HCT116 (cell line): ENCODE measurements around the gene FMR1. TPM values are rescaled to one million over a fixed set of nuclear protein-coding genes. Genes with fewer than 3 reads are reported as not detected.

Experiments used
- ATAC-seq: fragments of 200-7000 bp; cut with Tn5 transposase; 2 replicates; pipeline ENCODE4 v1.9.1; 2020; ENCODE audit warnings: mild to moderate bottlenecking, moderate library complexity
- BruUV-seq: library from RNA; stranded (reverse); fragments of 400-500 nt; replicated peaks from 2 replicates; lab custom pipeline; 2021; lab: Mats Ljungman, UMichigan
- CTCF ChIA-PET: fragments of 300-600 bp; sonication (Branson Sonifier 250); formaldehyde crosslinking; loops from one replicate; lab custom pipeline; 2021; ENCODE audit warnings: antibody characterized with exemption; lab: Charles Lee
- POLR2A ChIA-PET: fragments of 300-600, 350-600 bp; sonication (Branson Sonifier 250); formaldehyde crosslinking; loops from one replicate; lab custom pipeline; 2021; ENCODE audit warnings: antibody characterized with exemption; lab: Charles Lee
- RAD21 ChIA-PET, 2 experiments: fragments of 300-600 bp; sonication (Branson Sonifier 250); formaldehyde crosslinking; loops; one replicate each; lab custom pipeline; 2023; ENCODE audit warnings: low total read pairs in 2 of 2; ENCODE audit not compliant: uncharacterized antibody in 2 of 2, unreplicated experiment in 2 of 2, low non-redundant PET in 1 of 2; lab: Charles Lee
- DNase-seq: peaks from one replicate; pipeline ENCODE4 v3.0.0-alpha.2; 2010; ENCODE audit warnings: low read depth, low spot score
- H2AFZ ChIP-seq: fragments of 200-600 bp; shearing (Covaris generic), sonication (generic); 2 replicates; pipeline ENCODE4 v1.6.1; 2017; ENCODE audit warnings: low read depth, mixed run types, mixed read lengths, antibody characterized with exemption, low read length; ENCODE audit not compliant: poor library complexity, severe bottlenecking
- H3K27ac ChIP-seq: 2 replicates; pipeline ENCODE4 v1.5.1; 2012; ENCODE audit warnings: low read depth, low read length
- H3K27me3 ChIP-seq: fragments of 200-600 bp; sonication (generic); 2 replicates; pipeline ENCODE4 v1.6.1; 2016; ENCODE audit warnings: mixed run types, low read length, mixed read lengths; ENCODE audit not compliant: insufficient read depth
- H3K36me3 ChIP-seq, 2 experiments: fragments of 200-500 bp in 1 of 2; fragments of 200-600 bp in 1 of 2; sonication (Bioruptor generic) in 1 of 2; sonication (generic) in 1 of 2; 2 replicates each; pipeline versions ENCODE4 v1.5.1 to v1.6.1; 2014 to 2016; ENCODE audit warnings: low read length in 2 of 2, inconsistent platforms in 1 of 2, mixed read lengths in 1 of 2, mixed run types in 1 of 2; ENCODE audit not compliant: insufficient read depth in 2 of 2, control insufficient read depth in 1 of 2
- H3K4me1 ChIP-seq, 2 experiments: fragments of 200-600 bp in 1 of 2; sonication (generic) in 1 of 2; 2 replicates each; pipeline versions ENCODE4 v1.5.1 to v1.6.1; 2012 to 2017; ENCODE audit warnings: low read length in 2 of 2, inconsistent platforms in 1 of 2, mild to moderate bottlenecking in 1 of 2, mixed read lengths in 1 of 2, mixed run types in 1 of 2, moderate library complexity in 1 of 2; ENCODE audit not compliant: insufficient read depth in 2 of 2, control insufficient read depth in 1 of 2
- H3K4me2 ChIP-seq: fragments of 200-600 bp; sonication (generic); 2 replicates; pipeline ENCODE4 v1.6.1; 2017; ENCODE audit warnings: mixed run types, low read length, mixed read lengths
- H3K4me3 ChIP-seq, 2 experiments: fragments of 200-600 bp in 1 of 2; sonication (generic) in 1 of 2; replicated peaks in 1 of 2; 2 replicates each; pipeline ENCODE4 v1.5.1; 2011 to 2016; ENCODE audit warnings: low read length in 2 of 2, control low read depth in 1 of 2, low read depth in 1 of 2, mild to moderate bottlenecking in 1 of 2, mixed read lengths in 1 of 2, mixed run types in 1 of 2
- H3K79me2 ChIP-seq: fragments of 200-600 bp; sonication (generic); 2 replicates; pipeline ENCODE4 v1.6.1; 2017; ENCODE audit warnings: mild to moderate bottlenecking, mixed run types, low read length, moderate library complexity, mixed read lengths; ENCODE audit not compliant: insufficient read depth
- H3K9ac ChIP-seq: fragments of 200-600 bp; sonication (generic); 2 replicates; pipeline ENCODE4 v1.6.1; 2016; ENCODE audit warnings: low read length, mixed read lengths
- H3K9me2 ChIP-seq: fragments of 200-600 bp; sonication (generic), shearing (Covaris generic); 2 replicates; pipeline ENCODE4 v1.6.1; 2017; ENCODE audit warnings: mixed run types, mild to moderate bottlenecking, moderate library complexity; ENCODE audit not compliant: insufficient read depth
- H3K9me3 ChIP-seq, 2 experiments: fragments of 200-500 bp in 1 of 2; fragments of 200-600 bp in 1 of 2; sonication (Bioruptor generic) in 1 of 2; sonication (generic) in 1 of 2; 2 replicates each; pipeline ENCODE4 v1.6.1; 2014 to 2017; ENCODE audit warnings: low read length in 2 of 2, mixed read lengths in 2 of 2, inconsistent platforms in 1 of 2, low read depth in 1 of 2, mild to moderate bottlenecking in 1 of 2, mixed run types in 1 of 2, moderate library complexity in 1 of 2; ENCODE audit not compliant: control insufficient read depth in 1 of 2, insufficient read depth in 1 of 2
- H4K20me1 ChIP-seq: fragments of 200-600 bp; sonication (generic), shearing (Covaris generic); 2 replicates; pipeline ENCODE4 v1.6.1; 2017; ENCODE audit warnings: mixed run types, mild to moderate bottlenecking, moderate library complexity; ENCODE audit not compliant: insufficient read depth
- CBX3 ChIP-seq: IDR thresholded peaks from 2 replicates; pipeline ENCODE4 v1.6.1; 2012; ENCODE audit warnings: low read depth
- ELF1 ChIP-seq: IDR thresholded peaks from 2 replicates; pipeline ENCODE4 v1.6.1; 2012; ENCODE audit warnings: low read depth, borderline replicate concordance
- FOSL1 ChIP-seq: IDR thresholded peaks from 2 replicates; pipeline ENCODE4 v1.6.1; 2012; ENCODE audit warnings: low read depth
- JUND ChIP-seq: IDR thresholded peaks from 2 replicates; pipeline ENCODE4 v1.6.1; 2012
- POLR2A ChIP-seq: IDR thresholded peaks from 2 replicates; pipeline ENCODE4 v1.7.0; 2011; ENCODE audit warnings: borderline replicate concordance; ENCODE audit not compliant: insufficient read depth, insufficient read length; ENCODE audit errors: extremely low read depth
- POLR2AphosphoS5 ChIP-seq: IDR thresholded peaks from 2 replicates; pipeline ENCODE4 v1.6.1; 2011; ENCODE audit warnings: mild to moderate bottlenecking, low read depth, low read length, moderate library complexity
- RAD21 ChIP-seq: IDR thresholded peaks from 2 replicates; pipeline ENCODE4 v1.6.1; 2012; ENCODE audit warnings: low read depth, mild to moderate bottlenecking
- SIN3A ChIP-seq: IDR thresholded peaks from 2 replicates; pipeline ENCODE4 v1.6.1; 2012; ENCODE audit warnings: low read depth
- SP1 ChIP-seq: IDR thresholded peaks from 2 replicates; pipeline ENCODE4 v1.6.1; 2012; ENCODE audit warnings: low read depth
- SRF ChIP-seq: IDR thresholded peaks from 2 replicates; pipeline ENCODE4 v1.6.1; 2012; ENCODE audit warnings: low read depth
- ZNF274 ChIP-seq: fragments of 200-500 bp; sonication (Bioruptor generic); IDR thresholded peaks from 2 replicates; pipeline ENCODE4 v1.6.1; 2014; ENCODE audit warnings: mild to moderate bottlenecking, low read depth, low read length, inconsistent platforms
- intact Hi-C: fragments of 100-400 bp; cut with micrococcal nuclease; formaldehyde crosslinking; loops from 2 replicates; pipeline ENCODE4 v1.10.0; 2022
- total RNA-seq: library from RNA; stranded (reverse); gene quantifications from one replicate; pipeline ENCODE4 v1.2.1, GENCODE V29; 2021; ENCODE audit not compliant: unreplicated experiment
- TF ChIP-seq, protein P1 (sequence below): IDR thresholded peaks from 2 replicates; pipeline ENCODE4 v1.6.1; 2012
- TF ChIP-seq, protein P2 (sequence below), 3 experiments: fragments of 200-600 bp in 1 of 3; sonication (generic) in 1 of 3; IDR thresholded peaks in 2 of 3; conservative IDR thresholded peaks in 1 of 3; 2 replicates each; pipeline ENCODE4 v1.5.1; 2012 to 2017; ENCODE audit warnings: low read depth in 2 of 3, low read length in 2 of 3, antibody characterized with exemption in 1 of 3, borderline replicate concordance in 1 of 3, control low read depth in 1 of 3, mild to moderate bottlenecking in 1 of 3, mixed read lengths in 1 of 3, mixed run types in 1 of 3, moderate library complexity in 1 of 3; ENCODE audit not compliant: insufficient read depth in 1 of 3
- TF ChIP-seq, protein P3 (sequence below): IDR thresholded peaks from 2 replicates; pipeline ENCODE4 v1.6.1; 2011; ENCODE audit warnings: mild to moderate bottlenecking, low read length, moderate library complexity; ENCODE audit not compliant: insufficient replicate concordance; ENCODE audit errors: extremely low read depth

FMR1 gene
- total RNA-seq, 1 experiment from 2014 or later: 31.1 TPM

DNA sequence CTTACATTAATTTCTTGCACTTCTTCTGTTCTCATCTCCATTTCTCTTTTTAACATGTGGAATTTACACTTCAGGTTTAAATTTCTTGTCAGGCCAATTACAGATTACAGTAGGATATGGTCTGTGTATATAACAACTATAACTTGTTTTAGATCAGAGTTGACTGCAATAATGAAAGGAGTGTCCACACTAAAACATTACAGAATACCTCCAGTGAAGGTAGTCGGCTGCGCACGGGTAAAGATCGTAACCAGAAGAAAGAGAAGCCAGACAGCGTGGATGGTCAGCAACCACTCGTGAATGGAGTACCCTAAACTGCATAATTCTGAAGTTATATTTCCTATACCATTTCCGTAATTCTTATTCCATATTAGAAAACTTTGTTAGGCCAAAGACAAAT is 36.8 kb downstream of the FMR1 start:
- ChIA-PET CTCF (no interaction called here), RAD21 (no interaction called here), POLR2A (no interaction called here)
- no peak overlapping the region for H3K4me3 ChIP-seq
- no peaks in the 10 kb centered on the region for H3K79me2 ChIP-seq
- TF ChIP-seq JUND (no peak), POLR2AphosphoS5 (no peak), ZNF274 (no peak), FOSL1 (no peak), CBX3 (no peak), SIN3A (no peak)
- TF ChIP-seq, protein P1, sequence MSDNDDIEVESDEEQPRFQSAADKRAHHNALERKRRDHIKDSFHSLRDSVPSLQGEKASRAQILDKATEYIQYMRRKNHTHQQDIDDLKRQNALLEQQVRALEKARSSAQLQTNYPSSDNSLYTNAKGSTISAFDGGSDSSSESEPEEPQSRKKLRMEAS: no peak
- TF ChIP-seq, protein P2, sequence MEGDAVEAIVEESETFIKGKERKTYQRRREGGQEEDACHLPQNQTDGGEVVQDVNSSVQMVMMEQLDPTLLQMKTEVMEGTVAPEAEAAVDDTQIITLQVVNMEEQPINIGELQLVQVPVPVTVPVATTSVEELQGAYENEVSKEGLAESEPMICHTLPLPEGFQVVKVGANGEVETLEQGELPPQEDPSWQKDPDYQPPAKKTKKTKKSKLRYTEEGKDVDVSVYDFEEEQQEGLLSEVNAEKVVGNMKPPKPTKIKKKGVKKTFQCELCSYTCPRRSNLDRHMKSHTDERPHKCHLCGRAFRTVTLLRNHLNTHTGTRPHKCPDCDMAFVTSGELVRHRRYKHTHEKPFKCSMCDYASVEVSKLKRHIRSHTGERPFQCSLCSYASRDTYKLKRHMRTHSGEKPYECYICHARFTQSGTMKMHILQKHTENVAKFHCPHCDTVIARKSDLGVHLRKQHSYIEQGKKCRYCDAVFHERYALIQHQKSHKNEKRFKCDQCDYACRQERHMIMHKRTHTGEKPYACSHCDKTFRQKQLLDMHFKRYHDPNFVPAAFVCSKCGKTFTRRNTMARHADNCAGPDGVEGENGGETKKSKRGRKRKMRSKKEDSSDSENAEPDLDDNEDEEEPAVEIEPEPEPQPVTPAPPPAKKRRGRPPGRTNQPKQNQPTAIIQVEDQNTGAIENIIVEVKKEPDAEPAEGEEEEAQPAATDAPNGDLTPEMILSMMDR (IDR thresholded peaks at IDR 0.05 in 2 of 3, conservative IDR thresholded peaks at IDR 0.05 in 1 of 3; ENCODE audit: borderline replicate concordance in 1 of 3, insufficient read depth in 1 of 3, low read depth in 2 of 3, low read length in 2 of 3): no peak
- ATAC-seq: no peak
- H3K9me3 ChIP-seq: no peaks in the 10 kb centered on the region
- no peaks in the 10 kb centered on the region for H3K4me1 ChIP-seq
- no peak overlapping the region for H3K27ac ChIP-seq
- no peak overlapping the region for H2AFZ ChIP-seq
- no peaks in the 10 kb centered on the region for H3K27me3 ChIP-seq
- no peaks in the 10 kb centered on the region for H4K20me1 ChIP-seq
- H3K9me2 ChIP-seq: no peaks in the 10 kb centered on the region
- no peak overlapping the region for H3K4me2 ChIP-seq
- no peak for DNase-seq
- H3K9ac ChIP-seq: no peak overlapping the region
- intact Hi-C loops: no loop called here
- 0 out of 4 replicates have a peak, but pooled peaks cover 0 to 3% of the 10 kb centered on the region in 2 experiments for H3K36me3 ChIP-seq
- BruUV-seq: no TSS peak

DNA sequence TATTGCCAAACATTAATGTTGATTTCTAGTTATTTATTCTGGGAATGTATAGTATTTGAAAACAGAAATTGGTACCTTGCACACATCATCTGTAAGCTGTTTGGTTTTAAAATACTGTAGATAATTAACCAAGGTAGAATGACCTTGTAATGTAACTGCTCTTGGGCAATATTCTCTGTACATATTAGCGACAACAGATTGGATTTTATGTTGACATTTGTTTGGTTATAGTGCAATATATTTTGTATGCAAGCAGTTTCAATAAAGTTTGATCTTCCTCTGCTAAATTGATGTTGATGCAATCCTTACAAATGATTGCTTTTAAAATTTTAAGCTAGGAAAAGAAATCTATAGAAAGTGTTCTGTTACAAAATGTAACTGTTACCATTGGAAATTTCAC is 38.6 kb downstream of the FMR1 start:
- H3K9me3 ChIP-seq: no peaks in the 10 kb centered on the region
- no peak overlapping the region for H3K27ac ChIP-seq
- TF ChIP-seq RAD21 (no peak), SRF (no peak), SIN3A (no peak), SP1 (no peak), ELF1 (no peak), POLR2A (no peak)
- TF ChIP-seq, protein P3, sequence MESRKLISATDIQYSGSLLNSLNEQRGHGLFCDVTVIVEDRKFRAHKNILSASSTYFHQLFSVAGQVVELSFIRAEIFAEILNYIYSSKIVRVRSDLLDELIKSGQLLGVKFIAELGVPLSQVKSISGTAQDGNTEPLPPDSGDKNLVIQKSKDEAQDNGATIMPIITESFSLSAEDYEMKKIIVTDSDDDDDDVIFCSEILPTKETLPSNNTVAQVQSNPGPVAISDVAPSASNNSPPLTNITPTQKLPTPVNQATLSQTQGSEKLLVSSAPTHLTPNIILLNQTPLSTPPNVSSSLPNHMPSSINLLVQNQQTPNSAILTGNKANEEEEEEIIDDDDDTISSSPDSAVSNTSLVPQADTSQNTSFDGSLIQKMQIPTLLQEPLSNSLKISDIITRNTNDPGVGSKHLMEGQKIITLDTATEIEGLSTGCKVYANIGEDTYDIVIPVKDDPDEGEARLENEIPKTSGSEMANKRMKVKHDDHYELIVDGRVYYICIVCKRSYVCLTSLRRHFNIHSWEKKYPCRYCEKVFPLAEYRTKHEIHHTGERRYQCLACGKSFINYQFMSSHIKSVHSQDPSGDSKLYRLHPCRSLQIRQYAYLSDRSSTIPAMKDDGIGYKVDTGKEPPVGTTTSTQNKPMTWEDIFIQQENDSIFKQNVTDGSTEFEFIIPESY: no peak
- TF ChIP-seq, protein P1: no peak
- ChIA-PET POLR2A (no interaction called here), RAD21 (no interaction called here), CTCF (no interaction called here)
- H3K36me3 ChIP-seq: 0 out of 4 replicates have a peak, but pooled peaks cover 0 to under 1% of the 10 kb centered on the region in 2 experiments
- intact Hi-C loops: no loop called here
- H3K4me1 ChIP-seq: no peaks in the 10 kb centered on the region
- H2AFZ ChIP-seq: no peak overlapping the region
- DNase-seq: no peak
- H3K9ac ChIP-seq: no peak overlapping the region
- H3K79me2 ChIP-seq: no peaks in the 10 kb centered on the region
- H3K9me2 ChIP-seq: no peaks in the 10 kb centered on the region
- BruUV-seq: no TSS peak
- no peak overlapping the region for H3K4me3 ChIP-seq
- no peak overlapping the region for H3K4me2 ChIP-seq
- H4K20me1 ChIP-seq: no peaks in the 10 kb centered on the region
- ATAC-seq: no peak
- no peaks in the 10 kb centered on the region for H3K27me3 ChIP-seq
